Endothelial cell of umbilical vein (primary cell): ENCODE measurements around the gene ARHGAP10. TPM values are rescaled to one million over a fixed set of nuclear protein-coding genes. Genes with fewer than 3 reads are reported as not detected.

Experiments used
- BruUV-seq: library from RNA; stranded (reverse); fragments of 400-500 nt; replicated peaks from 2 replicates; lab custom pipeline; 2021; lab: Mats Ljungman, UMichigan
- CTCF ChIA-PET: fragments of 300-600, 350-600 bp; sonication (Branson Sonifier 250); formaldehyde crosslinking; loops from one replicate; lab custom pipeline; 2021; ENCODE audit warnings: antibody characterized with exemption, inconsistent platforms; lab: Charles Lee
- POLR2A ChIA-PET: fragments of 300-600, 350-600 bp; sonication (Branson Sonifier 250); formaldehyde crosslinking; loops from one replicate; lab custom pipeline; 2021; ENCODE audit warnings: antibody characterized with exemption, inconsistent platforms; lab: Charles Lee
- DNase-seq: peaks from one replicate; pipeline ENCODE4 v3.0.0-alpha.2; 2011; ENCODE audit warnings: low read depth, low spot score
- FAIRE-seq: peaks from 2 replicates; lab custom pipeline; 2011; peaks lifted over from hg19 to GRCh38; lab: Jason Lieb, UNC
- H2AFZ ChIP-seq: 2 replicates; pipeline ENCODE4 v1.6.0; 2012; ENCODE audit warnings: low read depth, low read length, control low read depth, inconsistent platforms
- H3K27ac ChIP-seq: 2 replicates; pipeline ENCODE4 v1.5.1; 2011; ENCODE audit warnings: low read depth, mild to moderate bottlenecking, control low read depth, low read length, moderate library complexity; ENCODE audit not compliant: insufficient read depth
- H3K27me3 ChIP-seq, 2 experiments: 2 replicates each; pipeline versions ENCODE4 v1.6.0 to v1.6.1; 2011; ENCODE audit warnings: low read length in 2 of 2, mixed read lengths in 1 of 2; ENCODE audit not compliant: control insufficient read depth in 2 of 2, insufficient read depth in 2 of 2
- H3K36me3 ChIP-seq, 2 experiments: 2 replicates in 1 of 2; 3 replicates in 1 of 2; pipeline ENCODE4 v1.5.1; 2011; ENCODE audit warnings: low read length in 2 of 2, mild to moderate bottlenecking in 1 of 2, moderate library complexity in 1 of 2; ENCODE audit not compliant: control insufficient read depth in 2 of 2, insufficient read depth in 2 of 2; ENCODE audit errors: extremely low read depth in 1 of 2
- H3K4me1 ChIP-seq: 3 replicates; pipeline ENCODE4 v1.5.1; 2011; ENCODE audit warnings: mild to moderate bottlenecking, low read length; ENCODE audit not compliant: control insufficient read depth, insufficient read depth; ENCODE audit errors: extremely low read depth
- H3K4me2 ChIP-seq: 2 replicates; pipeline ENCODE4 v1.6.1; 2011; ENCODE audit warnings: low read length, control low read depth, mixed read lengths; ENCODE audit not compliant: insufficient read depth
- H3K4me3 ChIP-seq, 3 experiments: fragments of 200-600 bp in 1 of 3; sonication (generic), shearing (Covaris generic) in 1 of 3; replicated peaks in 1 of 3; 2 replicates each; pipeline ENCODE4 v1.5.1; 2011 to 2016; ENCODE audit warnings: control low read depth in 3 of 3, low read length in 3 of 3, mild to moderate bottlenecking in 2 of 3, inconsistent platforms in 1 of 3, low read depth in 1 of 3, moderate library complexity in 1 of 3; ENCODE audit not compliant: insufficient read depth in 1 of 3
- H3K79me2 ChIP-seq: 2 replicates; pipeline ENCODE4 v1.6.0; 2012; ENCODE audit warnings: low read length, inconsistent platforms; ENCODE audit not compliant: control insufficient read depth, insufficient read depth
- H3K9ac ChIP-seq: replicated peaks from 2 replicates; pipeline ENCODE3; 2011; ENCODE audit warnings: low read length, control low read depth; ENCODE audit not compliant: insufficient read depth; ENCODE audit errors: extremely low read depth
- H3K9me1 ChIP-seq: replicated peaks from 3 replicates; pipeline ENCODE4 v1.6.0; 2011; ENCODE audit warnings: mild to moderate bottlenecking, low read length; ENCODE audit not compliant: control insufficient read depth, insufficient read depth; ENCODE audit errors: extremely low read depth
- H3K9me3 ChIP-seq: replicated peaks from 2 replicates; pipeline ENCODE4 v1.5.1; 2012; ENCODE audit warnings: low read length, inconsistent platforms; ENCODE audit not compliant: control insufficient read depth, insufficient read depth
- H4K20me1 ChIP-seq: replicated peaks from 2 replicates; pipeline ENCODE3; 2011; ENCODE audit warnings: mild to moderate bottlenecking, low read length; ENCODE audit not compliant: control insufficient read depth, insufficient read depth; ENCODE audit errors: extremely low read depth
- FOS ChIP-seq: IDR thresholded peaks from 2 replicates; pipeline ENCODE4 v1.6.1; 2011; ENCODE audit warnings: mild to moderate bottlenecking, low read length, moderate library complexity, borderline replicate concordance; ENCODE audit not compliant: insufficient read depth
- POLR2AphosphoS5 ChIP-seq: IDR thresholded peaks from 2 replicates; pipeline ENCODE4 v1.6.1; 2012; ENCODE audit warnings: low read depth, mild to moderate bottlenecking, control low read depth, low read length, moderate library complexity; ENCODE audit not compliant: insufficient read depth
- dilution Hi-C: fragments of 300-500 bp; cut with MboI; formaldehyde crosslinking; loops from one replicate; pipeline ENCODE4 v1.15.0; 2019; ENCODE audit warnings: low sequenced_read_pairs; ENCODE audit not compliant: extremely low pct_ligation_motif_present
- intact Hi-C: fragments of 100-400 bp; cut with micrococcal nuclease; formaldehyde crosslinking; loops from one replicate; pipeline ENCODE4 v1.10.0; 2022
- polyA plus RNA-seq, 4 experiments: library from polyadenylated mRNA; depleted of rRNA in 3 of 4; stranded (reverse) in 3 of 4; unstranded in 1 of 4; fragments of >200 nt; gene quantifications; 2 replicates each; pipeline versions ENCODE4 v1.2.1 to v1.2.3, GENCODE V29; 2011 to 2012; ENCODE audit warnings: missing spikeins in 1 of 4
- total RNA-seq: library from RNA; stranded (reverse); gene quantifications from 2 replicates; pipeline ENCODE4 v1.2.3, GENCODE V29; 2021
- TF ChIP-seq, protein P1 (sequence below), 2 donors: IDR thresholded peaks; 1 replicate in 1 of 2; 2 replicates in 1 of 2; pipeline ENCODE4 v1.5.1; 2011; ENCODE audit warnings: low read length in 2 of 2, mild to moderate bottlenecking in 2 of 2, moderate library complexity in 2 of 2, control low read depth in 1 of 2, inconsistent platforms in 1 of 2, low read depth in 1 of 2; ENCODE audit not compliant: insufficient read depth in 1 of 2; ENCODE audit errors: extremely low read depth in 1 of 2
- TF ChIP-seq, protein P2 (sequence below): IDR thresholded peaks from 2 replicates; pipeline ENCODE4 v1.6.1; 2011; ENCODE audit not compliant: insufficient read depth, insufficient read length

Gene ARHGAP10
- total and polyA plus RNA-seq, 2 donors (not counting 3 experiments of a cell fraction or from before 2014, with no cell fraction given) = 20.4 to 36.7 TPM

DNA sequence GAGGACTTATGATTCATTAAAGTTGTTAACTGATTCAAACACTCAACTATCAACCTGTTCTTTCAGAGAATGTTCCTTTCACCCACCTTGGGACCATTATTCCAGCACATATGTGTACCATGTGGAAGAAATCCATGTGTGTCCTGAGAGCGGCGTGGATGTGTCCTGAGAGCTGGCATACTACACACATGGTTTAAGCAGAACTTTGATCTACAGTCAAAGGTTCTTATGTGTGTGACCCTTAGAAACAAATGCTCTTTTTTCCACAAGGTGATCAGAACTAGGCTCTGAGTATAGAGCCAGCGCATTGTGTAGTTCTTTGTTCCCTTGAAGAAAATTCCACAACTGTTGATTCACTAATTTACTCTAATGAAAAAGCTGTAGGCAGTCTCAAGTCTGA lies 378.3 kb downstream of the ARHGAP10 start:
- no peak for DNase-seq
- ChIA-PET CTCF (no interaction called here), POLR2A (no interaction called here)
- Histone ChIP-seq H3K4me3 (no peak overlapping the region), H2AFZ (no peak overlapping the region), H3K9me3 (no peaks in the 10 kb centered on the region), H3K9ac (no peak overlapping the region), H3K36me3 (peaks cover 0 to 1% of the 10 kb centered on the region in 2 experiments), H3K4me1 (no peaks in the 10 kb centered on the region), H3K79me2 (no peaks in the 10 kb centered on the region), H3K27me3 (no peaks in the 10 kb centered on the region), H3K9me1 (no peaks in the 10 kb centered on the region), H4K20me1 (no peaks in the 10 kb centered on the region), H3K4me2 (no peak overlapping the region), H3K27ac (no peak overlapping the region)
- intact Hi-C loops (no loop called here), dilution Hi-C loops (no loop called here)
- FAIRE-seq = no peak
- BruUV-seq = no TSS peak
- TF ChIP-seq, protein P1, sequence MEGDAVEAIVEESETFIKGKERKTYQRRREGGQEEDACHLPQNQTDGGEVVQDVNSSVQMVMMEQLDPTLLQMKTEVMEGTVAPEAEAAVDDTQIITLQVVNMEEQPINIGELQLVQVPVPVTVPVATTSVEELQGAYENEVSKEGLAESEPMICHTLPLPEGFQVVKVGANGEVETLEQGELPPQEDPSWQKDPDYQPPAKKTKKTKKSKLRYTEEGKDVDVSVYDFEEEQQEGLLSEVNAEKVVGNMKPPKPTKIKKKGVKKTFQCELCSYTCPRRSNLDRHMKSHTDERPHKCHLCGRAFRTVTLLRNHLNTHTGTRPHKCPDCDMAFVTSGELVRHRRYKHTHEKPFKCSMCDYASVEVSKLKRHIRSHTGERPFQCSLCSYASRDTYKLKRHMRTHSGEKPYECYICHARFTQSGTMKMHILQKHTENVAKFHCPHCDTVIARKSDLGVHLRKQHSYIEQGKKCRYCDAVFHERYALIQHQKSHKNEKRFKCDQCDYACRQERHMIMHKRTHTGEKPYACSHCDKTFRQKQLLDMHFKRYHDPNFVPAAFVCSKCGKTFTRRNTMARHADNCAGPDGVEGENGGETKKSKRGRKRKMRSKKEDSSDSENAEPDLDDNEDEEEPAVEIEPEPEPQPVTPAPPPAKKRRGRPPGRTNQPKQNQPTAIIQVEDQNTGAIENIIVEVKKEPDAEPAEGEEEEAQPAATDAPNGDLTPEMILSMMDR (IDR thresholded peaks at IDR 0.05; ENCODE audit: extremely low read depth in 1 of 2, insufficient read depth in 1 of 2, low read depth in 1 of 2, low read length in 2 of 2) = no peak
- no peak for TF ChIP-seq POLR2AphosphoS5
- TF ChIP-seq, protein P2, sequence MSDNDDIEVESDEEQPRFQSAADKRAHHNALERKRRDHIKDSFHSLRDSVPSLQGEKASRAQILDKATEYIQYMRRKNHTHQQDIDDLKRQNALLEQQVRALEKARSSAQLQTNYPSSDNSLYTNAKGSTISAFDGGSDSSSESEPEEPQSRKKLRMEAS = no peak
- TF ChIP-seq FOS = no peak
